ENCODE data around the gene MAP3K13. TPM values are rescaled to one million over a fixed set of nuclear protein-coding genes. Genes with fewer than 3 reads are reported as not detected.

MAP3K13 gene, protein sequence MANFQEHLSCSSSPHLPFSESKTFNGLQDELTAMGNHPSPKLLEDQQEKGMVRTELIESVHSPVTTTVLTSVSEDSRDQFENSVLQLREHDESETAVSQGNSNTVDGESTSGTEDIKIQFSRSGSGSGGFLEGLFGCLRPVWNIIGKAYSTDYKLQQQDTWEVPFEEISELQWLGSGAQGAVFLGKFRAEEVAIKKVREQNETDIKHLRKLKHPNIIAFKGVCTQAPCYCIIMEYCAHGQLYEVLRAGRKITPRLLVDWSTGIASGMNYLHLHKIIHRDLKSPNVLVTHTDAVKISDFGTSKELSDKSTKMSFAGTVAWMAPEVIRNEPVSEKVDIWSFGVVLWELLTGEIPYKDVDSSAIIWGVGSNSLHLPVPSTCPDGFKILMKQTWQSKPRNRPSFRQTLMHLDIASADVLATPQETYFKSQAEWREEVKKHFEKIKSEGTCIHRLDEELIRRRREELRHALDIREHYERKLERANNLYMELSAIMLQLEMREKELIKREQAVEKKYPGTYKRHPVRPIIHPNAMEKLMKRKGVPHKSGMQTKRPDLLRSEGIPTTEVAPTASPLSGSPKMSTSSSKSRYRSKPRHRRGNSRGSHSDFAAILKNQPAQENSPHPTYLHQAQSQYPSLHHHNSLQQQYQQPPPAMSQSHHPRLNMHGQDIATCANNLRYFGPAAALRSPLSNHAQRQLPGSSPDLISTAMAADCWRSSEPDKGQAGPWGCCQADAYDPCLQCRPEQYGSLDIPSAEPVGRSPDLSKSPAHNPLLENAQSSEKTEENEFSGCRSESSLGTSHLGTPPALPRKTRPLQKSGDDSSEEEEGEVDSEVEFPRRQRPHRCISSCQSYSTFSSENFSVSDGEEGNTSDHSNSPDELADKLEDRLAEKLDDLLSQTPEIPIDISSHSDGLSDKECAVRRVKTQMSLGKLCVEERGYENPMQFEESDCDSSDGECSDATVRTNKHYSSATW
- 10 to 100 TPM; 20.7 to 24.7 TPM for total RNA-seq
- long read RNA-seq, donor 1, transcript MAP3K13-212 (3 exons, 1,681 nt), result major isoform, 9 of 12 reads
- long read RNA-seq, donor 1, partial matches to known transcripts, result 0 of 12 reads
- long read RNA-seq, donor 1, other reads (novel, unspliced or antisense), result 3 of 12 reads
- long read RNA-seq, donor 2, transcript MAP3K13-212 (3 exons, 1,681 nt), result major isoform, 7 of 10 reads
- long read RNA-seq, donor 2, partial matches to known transcripts, result 1 of 10 reads
- long read RNA-seq, donor 2, other reads (novel, unspliced or antisense), result 1 of 10 reads

DNA sequence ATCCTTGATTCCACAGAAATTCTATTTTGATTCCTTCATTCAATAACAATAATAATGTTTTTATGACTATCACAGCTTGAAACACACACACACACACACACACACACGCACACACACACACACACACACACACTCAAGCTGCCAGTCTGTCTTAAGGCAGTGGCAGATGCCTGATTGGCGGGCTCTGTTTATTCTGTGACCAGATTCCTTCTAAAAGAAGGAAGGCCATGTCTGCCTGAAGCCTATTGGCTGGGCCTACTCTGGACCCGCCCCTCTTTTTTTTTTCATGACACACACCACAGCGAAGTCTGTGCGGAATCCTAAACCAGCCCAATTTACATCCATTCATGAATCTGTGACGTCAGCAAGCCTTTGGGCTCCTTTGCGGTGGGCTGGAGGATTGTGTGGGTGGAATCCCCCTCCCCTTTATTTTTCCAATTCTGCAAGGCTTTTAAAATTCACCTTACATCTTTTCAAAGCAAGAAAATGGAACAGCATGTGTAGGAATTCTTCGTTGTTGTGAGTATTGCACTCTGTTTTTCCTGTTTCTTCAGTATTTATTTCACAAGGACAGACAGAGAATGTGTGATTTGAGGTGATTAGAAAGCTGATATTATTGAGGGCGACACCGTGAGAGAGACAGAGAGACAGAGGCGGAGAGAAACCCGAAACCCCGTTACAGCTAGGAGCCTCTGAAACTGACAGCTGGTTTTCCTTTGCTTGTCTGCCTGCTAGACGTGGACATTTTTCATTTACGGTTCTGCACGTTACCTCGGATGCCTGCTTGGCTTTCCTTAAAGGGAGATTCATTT is at the start of gene MAP3K13:
Gene MAP3K13 (plus strand): TSS at position 287 of the 812 bp plus-strand sequence. CDS start 65,446 bp downstream, outside the sequence.
- intact Hi-C loops (cut with DNase I), result no loop called here
- DNase-seq (ENCODE audit: low spot score), result peak; percentile 89

DNA sequence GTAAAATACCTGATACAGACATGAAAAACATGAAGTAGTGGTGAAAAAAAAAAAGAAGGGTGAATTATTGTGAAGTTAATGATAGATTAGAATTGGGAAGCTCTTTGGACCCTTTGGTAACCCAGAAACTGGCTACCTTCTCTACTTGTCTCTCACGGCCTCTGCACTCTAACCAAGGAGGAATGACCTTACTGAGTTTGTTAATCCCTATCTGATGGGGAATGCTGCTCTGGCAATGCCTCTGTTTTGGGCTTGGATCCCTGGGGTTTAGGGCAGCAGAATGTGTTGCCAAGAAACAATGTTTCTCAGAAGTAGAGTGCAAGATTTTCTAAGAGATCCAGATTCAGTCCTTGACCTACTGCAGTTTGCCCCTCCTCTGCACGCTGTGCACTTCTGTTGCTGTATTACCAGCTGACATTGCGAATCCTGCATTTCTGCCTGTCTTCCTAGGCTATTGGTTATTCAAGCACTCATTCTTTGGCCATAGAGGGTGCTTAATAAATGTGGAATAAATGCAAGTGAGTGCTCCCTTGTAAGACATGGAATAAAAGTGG is 49.2 kb upstream of the MAP3K13 start:
- intact Hi-C loops (cut with DNase I), result no loop called here
- DNase-seq (ENCODE audit: low spot score), result no peak

DNA sequence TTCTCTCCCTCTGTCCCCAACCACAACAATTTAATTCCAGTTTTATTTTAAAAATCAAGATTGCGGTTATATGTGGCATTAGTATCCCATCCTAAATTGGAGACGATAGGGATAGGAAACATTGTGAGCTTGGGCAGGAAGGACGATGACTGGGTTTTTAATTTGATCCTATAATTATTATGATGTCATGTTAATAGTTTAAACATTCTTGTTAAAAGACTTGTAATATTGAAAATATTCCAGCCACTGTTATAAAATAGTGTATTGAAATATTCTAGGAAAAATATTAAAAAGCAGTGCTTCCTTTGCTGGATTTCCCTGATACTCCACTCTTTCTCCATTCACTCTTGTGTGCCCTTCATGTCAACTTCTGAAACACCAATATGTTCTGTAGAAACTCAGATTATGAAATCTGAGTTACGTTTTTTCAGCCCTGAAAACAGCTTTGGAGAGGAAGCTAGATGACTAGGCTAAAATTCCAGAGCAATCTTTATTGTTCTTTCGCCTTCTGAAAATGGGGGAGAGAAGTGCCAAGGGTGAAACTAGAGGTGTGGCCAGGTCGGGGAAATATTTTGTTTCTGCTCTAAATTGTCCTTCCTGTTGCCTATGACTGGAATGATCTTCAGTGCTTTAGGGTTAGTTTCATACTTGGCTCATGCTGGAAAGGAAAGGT is 46.1 kb upstream of the MAP3K13 start:
- intact Hi-C loops (cut with DNase I), result no loop called here
- no peak for DNase-seq (ENCODE audit: low spot score)

DNA sequence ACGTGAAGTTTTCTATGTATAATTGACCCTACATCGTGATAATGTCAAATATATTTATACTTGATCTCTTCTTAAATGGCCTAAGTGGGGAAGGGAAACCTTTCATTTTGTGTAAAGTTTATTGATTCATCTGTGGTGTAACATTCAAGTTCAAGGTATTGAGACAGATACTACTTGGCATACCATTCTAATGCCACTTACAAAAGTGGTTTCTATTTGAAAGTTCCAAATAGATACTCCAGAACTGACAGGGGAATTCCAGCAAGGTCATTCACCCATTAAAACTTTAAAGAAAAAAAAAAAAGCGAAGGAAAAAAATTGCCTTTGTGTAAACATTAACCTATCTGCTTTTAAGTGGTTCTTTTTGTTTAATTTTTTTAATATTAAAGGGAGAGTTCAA is 45.3 kb upstream of the MAP3K13 start:
- intact Hi-C loops (cut with DNase I), result no loop called here
- no peak for DNase-seq (ENCODE audit: low spot score)

DNA sequence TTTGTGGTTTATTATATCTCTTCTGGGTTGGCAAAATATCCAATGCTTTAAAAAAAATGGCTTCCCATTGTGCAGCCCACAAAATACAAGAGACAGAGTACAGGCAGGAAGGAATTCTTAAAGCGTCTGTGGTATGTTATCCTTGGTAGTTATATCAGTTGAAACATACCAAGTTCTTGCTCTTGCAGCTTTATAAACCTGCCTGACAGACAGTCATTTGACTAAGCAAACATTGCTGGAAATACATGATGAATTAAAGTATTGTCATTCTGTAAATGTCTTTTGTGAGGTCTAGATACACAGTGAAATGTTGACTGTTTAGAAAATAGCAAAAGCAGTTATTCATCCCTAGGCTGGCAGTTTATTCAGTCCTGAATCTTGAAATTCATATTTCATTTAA is 44.8 kb upstream of the MAP3K13 start:
- intact Hi-C loops (cut with DNase I), result no loop called here
- DNase-seq (ENCODE audit: low spot score), result no peak

DNA sequence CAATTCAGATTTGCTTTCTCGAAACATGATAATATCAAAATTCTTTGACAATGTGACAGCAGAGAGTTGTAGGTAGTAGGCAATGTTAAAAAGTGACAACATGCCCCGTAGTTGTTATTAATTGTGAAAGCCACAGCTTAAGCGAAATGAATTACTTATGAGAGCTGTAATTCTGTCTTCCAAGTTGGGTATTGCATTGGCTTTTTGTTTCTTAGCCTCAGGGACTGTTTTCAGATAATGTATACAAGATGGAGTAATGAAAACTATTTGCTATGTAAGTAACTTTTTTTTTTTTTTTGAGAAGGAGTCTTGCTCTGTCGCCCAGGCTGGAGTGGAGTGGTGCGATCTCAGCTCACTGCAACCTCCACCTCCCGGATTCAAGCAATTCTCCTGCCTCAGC is 43.1 kb upstream of the MAP3K13 start:
- DNase-seq (ENCODE audit: low spot score), result no peak
- intact Hi-C loops (cut with DNase I), result loop anchor here in 1 of 2 donors (1.0 kb wide), 1 partner anchor 26 kb away; no protein-coding TSS in a partner anchor

DNA sequence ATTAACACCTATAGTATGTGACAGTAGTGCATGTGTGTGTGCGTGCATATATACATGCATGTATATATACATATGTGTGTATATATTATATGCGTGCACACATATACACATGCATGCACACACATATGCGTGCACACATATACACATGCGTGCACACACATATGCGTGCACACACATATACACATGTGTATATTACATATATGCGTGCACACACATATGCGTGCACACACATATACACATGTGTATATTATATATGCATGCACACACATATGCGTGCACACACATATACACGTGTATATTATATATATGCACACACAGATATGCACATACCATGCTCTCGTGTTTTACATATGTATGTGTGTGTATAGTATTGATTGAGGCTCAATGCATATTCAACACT is 42.0 kb upstream of the MAP3K13 start:
- intact Hi-C loops (cut with DNase I), result no loop called here
- DNase-seq (ENCODE audit: low spot score), result no peak

DNA sequence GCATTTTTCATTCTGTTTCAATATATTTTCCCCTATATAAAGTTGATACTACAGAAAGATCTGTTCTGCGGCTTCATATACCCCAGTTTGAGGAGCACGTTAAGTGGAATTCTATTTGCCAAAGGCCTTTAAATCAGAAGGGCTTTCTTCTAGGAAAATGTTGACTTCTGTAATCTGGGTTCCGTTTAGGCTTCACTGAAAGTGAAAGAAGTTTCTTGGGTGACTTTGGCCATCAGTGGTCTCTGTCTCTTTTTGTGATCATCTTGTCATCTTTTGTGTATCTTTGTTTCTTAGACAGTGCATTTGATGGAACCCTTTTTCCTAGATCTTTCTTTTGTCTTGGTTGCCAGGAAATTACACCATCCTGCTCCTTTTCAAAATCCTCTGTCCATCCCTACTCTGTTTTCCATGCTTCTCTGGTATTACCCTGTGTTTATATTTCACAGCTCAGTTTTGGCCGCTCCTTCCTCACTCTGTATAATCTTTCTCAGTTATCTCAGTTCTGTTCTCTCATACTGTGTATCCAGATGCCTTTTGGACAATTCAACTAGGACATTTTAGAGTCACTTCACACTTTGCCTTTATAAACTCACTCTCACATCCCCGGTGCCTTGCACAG is 40.7 kb upstream of the MAP3K13 start:
- intact Hi-C loops (cut with DNase I), result no loop called here
- no peak for DNase-seq (ENCODE audit: low spot score)

DNA sequence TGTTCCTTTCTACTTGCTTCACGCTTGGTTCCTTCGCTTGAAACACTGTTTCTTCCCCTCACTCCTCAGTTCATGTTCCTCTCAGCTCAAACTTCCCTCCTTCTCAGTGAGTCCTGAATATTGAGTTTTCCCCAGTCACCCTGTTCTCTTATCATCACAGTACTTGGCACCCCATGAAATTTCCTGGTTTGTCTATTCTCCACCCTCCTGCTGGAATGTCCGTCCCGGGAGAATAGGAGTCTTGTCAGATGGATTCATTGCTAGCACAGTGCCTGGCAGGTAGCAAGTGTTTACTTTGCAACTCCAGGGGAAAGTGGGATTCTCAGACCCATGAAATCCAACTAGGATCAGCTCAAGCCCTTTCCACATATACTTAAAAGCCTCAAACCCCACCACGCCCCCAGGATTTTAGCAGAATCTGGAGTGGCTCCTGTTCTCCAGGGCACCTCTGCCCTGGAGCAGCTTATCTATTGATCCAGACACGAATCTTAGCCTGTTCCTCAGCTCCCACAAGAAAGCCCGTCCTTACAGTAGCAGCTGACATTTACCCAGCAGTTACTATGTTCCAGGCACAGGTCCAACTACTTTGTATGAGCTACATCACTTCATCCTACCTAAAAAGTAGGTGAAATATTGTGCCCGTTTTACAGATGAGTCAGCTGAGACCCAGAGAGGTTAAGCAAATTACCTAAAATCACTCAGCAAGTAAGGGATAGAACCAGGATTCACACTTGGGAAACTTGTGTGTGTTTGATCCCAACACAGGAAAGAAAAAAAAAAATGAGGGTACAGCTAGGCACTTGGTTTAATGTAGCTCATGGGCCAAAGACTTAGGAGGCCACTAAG is 36.8 kb upstream of the MAP3K13 start:
- no peak for DNase-seq (ENCODE audit: low spot score)
- intact Hi-C loops (cut with DNase I), result no loop called here

DNA sequence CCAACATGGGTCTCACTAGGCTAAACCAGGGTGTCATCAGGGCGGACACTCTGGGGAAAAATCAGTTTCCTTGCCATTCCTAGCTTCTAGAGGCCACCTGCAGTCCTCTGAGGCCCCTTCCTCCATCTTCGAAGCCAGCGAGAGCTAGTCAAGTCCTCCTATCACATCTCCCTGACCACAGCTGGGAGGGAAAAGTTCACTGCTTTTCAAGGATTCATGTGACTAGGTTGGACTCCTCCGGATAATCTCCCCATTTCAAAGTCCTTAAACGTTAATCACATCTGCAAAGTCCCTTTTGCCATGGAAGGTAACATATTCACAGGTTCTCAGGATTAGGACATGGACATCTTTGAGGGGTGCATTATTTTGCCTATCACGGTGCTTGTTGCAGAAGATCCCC is 35.9 kb upstream of the MAP3K13 start:
- intact Hi-C loops (cut with DNase I), result no loop called here
- no peak for DNase-seq (ENCODE audit: low spot score)

DNA sequence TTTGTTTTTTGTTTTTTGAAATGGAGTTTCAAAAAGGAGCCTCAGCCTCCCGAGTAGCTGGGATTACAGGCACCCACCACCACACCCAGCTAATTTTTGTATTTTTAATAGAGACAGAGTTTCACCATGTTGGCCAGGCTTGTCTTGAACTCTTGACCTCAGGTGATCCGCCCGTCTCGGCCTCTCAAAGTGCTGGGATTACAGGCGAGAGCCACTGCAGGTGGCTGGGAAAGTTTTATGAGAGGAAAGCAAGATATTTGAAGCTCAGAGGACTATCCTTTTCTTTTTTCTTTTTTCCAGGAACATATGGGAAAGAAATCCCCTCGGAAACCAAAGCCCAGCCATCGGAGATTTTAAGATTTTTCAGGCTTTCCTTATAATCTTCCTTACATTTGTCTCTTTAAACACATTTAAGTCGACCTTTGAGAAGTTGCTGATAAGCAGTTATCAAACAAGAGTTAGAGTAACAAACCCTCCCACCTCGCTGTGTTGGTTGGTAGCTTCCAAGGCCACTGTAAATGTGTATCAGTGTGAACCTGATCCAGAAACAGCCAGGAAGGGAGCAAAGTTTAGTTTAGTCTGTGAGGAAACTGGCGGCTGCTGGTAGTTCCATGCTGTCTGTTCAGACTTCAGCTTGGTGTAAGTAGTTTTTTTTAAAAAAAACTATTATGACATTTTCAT is 34.5 kb upstream of the MAP3K13 start:
- intact Hi-C loops (cut with DNase I), result no loop called here
- no peak for DNase-seq (ENCODE audit: low spot score)

DNA sequence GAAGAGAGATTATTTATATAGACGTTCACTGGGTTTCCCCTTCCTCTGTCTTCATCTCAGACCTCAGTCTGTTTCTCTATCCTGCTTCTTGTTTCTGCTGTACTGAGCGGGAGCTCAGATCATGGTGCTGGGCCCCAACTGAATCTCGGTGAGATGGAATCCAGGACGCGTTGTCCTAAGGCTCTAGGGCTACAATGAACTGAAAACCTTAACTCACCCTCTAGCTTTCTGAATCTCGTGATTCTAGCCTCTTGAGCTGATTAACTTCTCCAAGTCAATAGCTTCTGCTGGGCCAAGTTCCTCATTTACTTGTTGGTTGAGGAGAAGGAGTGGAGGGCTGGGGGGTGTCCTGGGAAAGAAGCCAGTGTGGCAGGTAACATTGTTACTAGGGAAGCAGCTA is 32.7 kb upstream of the MAP3K13 start:
- no peak for DNase-seq (ENCODE audit: low spot score)
- intact Hi-C loops (cut with DNase I), result loop anchor here in 1 of 2 donors (5.0 kb wide), 1 partner anchor 632 kb away; no protein-coding TSS in a partner anchor

DNA sequence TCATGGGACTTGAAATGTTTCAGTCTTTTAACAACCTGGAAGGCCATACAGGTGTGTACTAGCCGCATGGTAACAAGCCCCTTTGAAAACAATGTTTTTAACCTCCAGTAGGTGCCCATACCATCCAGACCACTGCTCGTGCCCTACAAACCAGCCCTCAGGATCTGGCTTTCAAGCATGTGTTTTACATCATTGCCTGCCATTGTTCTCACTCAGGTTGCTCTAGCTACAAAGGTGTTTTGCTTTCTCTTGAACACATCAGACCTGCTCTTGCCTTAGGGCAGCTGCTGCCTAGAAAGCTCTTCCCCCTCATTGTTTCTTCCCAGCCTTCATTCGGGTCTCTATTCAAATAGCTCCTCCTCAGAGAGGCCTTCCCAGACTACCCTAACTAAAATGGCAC is 32.3 kb upstream of the MAP3K13 start:
- DNase-seq (ENCODE audit: low spot score), result no peak
- intact Hi-C loops (cut with DNase I), result loop anchor here in 1 of 2 donors (5.0 kb wide), 1 partner anchor 632 kb away; no protein-coding TSS in a partner anchor

DNA sequence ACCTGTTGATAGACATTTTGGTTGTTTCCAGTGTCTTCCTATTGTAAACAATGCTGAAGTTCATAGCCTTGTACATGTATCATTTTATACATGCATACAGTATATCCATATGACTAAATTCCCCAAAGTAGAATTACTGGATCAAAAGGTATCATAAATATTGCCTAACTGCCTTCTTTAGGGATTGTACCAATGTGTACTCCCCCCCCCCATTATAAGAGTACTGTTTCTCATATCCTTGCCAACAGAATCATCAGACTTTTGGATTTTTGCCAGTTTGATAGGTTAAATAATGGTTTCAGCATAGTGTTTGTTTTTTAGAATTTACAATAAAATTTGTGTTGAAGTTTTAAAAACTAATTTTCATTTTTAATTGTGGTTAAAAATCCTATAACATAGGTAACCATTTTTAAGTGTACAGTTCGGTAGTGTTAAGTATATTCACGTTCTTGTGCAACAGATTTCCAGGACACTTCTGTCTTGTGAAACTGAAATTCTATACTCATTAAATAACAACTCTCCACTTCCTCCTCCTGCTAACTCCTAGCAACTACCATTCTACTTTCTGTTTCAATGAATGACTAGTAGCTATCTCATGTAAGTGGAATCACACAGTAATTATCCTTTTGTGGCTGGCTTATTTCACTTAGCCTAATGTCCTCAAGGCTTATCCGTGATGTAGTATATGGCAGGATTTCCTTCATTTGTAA is 30.8 kb upstream of the MAP3K13 start:
- intact Hi-C loops (cut with DNase I), result loop anchor here in 1 of 2 donors (5.0 kb wide), 1 partner anchor 630 kb away; no protein-coding TSS in a partner anchor
- no peak for DNase-seq (ENCODE audit: low spot score)

DNA sequence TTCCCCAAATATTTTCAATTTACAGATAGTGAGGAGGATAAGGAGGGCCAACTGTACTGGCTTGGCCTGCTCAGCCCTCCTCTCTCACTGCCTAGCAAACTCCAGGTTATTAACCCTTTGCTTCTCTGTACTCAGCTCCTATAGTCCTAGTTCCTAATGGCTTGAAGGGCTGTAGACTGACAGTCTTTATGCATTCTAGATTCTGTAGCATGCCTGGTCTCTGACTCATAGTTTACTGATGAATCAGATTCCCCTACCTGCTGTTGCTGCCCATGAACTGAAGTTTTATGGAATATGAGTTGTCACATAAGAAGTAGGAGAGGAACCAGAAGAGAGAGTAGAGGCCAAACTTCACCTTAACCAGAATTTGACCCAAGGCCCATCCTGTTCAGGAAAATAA is 27.1 kb upstream of the MAP3K13 start:
- intact Hi-C loops (cut with DNase I), result no loop called here
- DNase-seq (ENCODE audit: low spot score), result no peak

Measured in posterior vena cava (tissue), 2 donors.